Dedifferentiated amniotic fluid mesenchymal stem cell (primary cell): ENCODE measurements around the gene ADGRD2.

Source experiments
- DNase-seq: peaks from one replicate; pipeline ENCODE4 v3.0.0-alpha.2; 2016; ENCODE audit errors: extremely low spot score

The ADGRD2 gene

GRCh38 chr9:124438091-124438490 lies 12.2 kb upstream of the ADGRD2 start:
- DNase-seq, result no peak

- no peak for DNase-seq
These were observed 11.2 kb upstream of the ADGRD2 start for GRCh38 chr9:124439086-124439485.

GRCh38 chr9:124439686-124440243 lies 10.5 kb upstream of the ADGRD2 start:
- DNase-seq, result no peak

GRCh38 chr9:124440786-124441185 lies 9.5 kb upstream of the ADGRD2 start:
- DNase-seq, result no peak

GRCh38 chr9:124441291-124441690 lies 9.0 kb upstream of the ADGRD2 start:
- DNase-seq, result no peak

- no peak for DNase-seq
These were observed 7.9 kb upstream of the ADGRD2 start for GRCh38 chr9:124442379-124442778.

- no peak for DNase-seq
These were observed 7.4 kb upstream of the ADGRD2 start for GRCh38 chr9:124442826-124443225.

GRCh38 chr9:124443625-124444024 lies 6.6 kb upstream of the ADGRD2 start:
- no peak for DNase-seq

GRCh38 chr9:124444166-124444565 lies 6.1 kb upstream of the ADGRD2 start:
- DNase-seq, result no peak

- no peak for DNase-seq
These were observed 3.0 kb upstream of the ADGRD2 start for GRCh38 chr9:124447297-124447661.

GRCh38 chr9:124448019-124448418 lies 2.2 kb upstream of the ADGRD2 start:
- DNase-seq, result no peak

GRCh38 chr9:124449381-124450151 lies 685 bp upstream of the ADGRD2 start:
- no peak for DNase-seq

- DNase-seq, result no peak
These were observed 845 bp downstream of the ADGRD2 start for GRCh38 chr9:124450931-124451661.

GRCh38 chr9:124452326-124452725 lies 2.1 kb downstream of the ADGRD2 start:
- DNase-seq, result no peak

GRCh38 chr9:124452841-124453585 lies 2.8 kb downstream of the ADGRD2 start:
- no peak for DNase-seq

GRCh38 chr9:124453586-124454191 lies 3.4 kb downstream of the ADGRD2 start:
- no peak for DNase-seq

GRCh38 chr9:124454296-124454695 lies 4.0 kb downstream of the ADGRD2 start:
- no peak for DNase-seq

- DNase-seq, result no peak
These were observed 4.7 kb downstream of the ADGRD2 start for GRCh38 chr9:124454791-124455443.

GRCh38 chr9:124455820-124456219 lies 5.6 kb downstream of the ADGRD2 start:
- DNase-seq, result no peak

GRCh38 chr9:124456341-124457078 lies 6.3 kb downstream of the ADGRD2 start:
- DNase-seq, result no peak
